ENCODE data around the gene CHERP.

DNA sequence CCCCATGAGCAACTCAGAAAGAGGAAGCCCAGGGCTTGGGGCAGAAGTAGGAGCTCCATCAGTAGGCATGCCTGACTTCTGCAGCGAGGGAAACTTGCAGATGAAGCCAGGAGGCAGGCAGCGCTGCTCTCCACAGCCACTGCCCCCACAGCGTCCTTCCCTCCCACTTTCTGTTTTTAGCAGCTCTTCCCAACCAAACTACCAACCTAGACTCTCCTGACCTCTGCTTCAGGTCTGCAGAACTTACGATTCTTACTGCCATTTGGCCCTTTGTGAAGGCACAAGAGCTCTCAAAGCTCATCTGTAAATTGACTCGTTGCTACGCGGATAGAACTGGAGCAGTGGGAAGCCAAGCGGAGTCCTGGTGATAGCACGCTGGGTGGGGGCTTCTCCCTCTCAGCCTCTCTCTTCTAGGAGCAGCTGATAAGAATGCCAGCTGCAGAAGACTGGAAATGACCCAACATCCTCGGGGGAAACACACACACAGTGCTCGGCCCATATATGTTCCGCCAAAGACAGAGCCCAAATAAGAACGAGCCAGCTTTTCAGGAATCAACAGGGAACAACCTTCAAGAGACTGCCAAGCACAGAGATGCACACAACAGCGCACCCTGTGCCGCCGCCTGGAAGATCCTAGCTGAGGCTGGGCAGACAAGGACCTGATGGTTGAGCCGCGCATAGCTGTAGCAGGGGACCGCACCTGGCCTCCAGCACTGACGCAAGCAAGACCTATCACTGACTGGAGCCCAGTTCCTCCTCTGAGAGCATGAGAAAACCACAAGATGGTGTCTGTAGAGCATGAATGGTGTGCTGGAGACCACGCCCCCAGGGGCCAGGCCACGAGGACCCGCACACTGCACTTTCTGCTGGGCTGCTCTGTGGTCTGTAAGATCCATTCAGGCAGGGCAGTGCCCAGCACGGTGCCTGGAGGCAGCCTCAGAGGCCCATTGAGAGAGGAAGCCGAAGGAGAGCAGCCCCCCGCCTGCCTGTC is 45.9 kb upstream of the CHERP start:
- TF ChIP-seq CTCF (conservative IDR thresholded peaks at IDR 0.05; ENCODE audit: low read depth, low read length) (no peak), EZH2 (IDR thresholded peaks at IDR 0.05; ENCODE audit: low read length, unreplicated experiment) (no peak), EZH2phosphoT487 (IDR thresholded peaks at IDR 0.05; ENCODE audit: borderline replicate concordance, low read length) (no peak)

Data from PC-3 (cell line).